NCI-H1694 treated with DMSO at 0.1 percent for 48 hours (cell line): ENCODE measurements around the gene GRAMD4.
A peak's percentile ranks its signal among the peaks of the same experiment; 100 is the strongest.

Experiments used
- DNase-seq: peaks from one replicate; lab custom pipeline; 2025; lab: John Stamatoyannopoulos, UW

Gene GRAMD4

DNA sequence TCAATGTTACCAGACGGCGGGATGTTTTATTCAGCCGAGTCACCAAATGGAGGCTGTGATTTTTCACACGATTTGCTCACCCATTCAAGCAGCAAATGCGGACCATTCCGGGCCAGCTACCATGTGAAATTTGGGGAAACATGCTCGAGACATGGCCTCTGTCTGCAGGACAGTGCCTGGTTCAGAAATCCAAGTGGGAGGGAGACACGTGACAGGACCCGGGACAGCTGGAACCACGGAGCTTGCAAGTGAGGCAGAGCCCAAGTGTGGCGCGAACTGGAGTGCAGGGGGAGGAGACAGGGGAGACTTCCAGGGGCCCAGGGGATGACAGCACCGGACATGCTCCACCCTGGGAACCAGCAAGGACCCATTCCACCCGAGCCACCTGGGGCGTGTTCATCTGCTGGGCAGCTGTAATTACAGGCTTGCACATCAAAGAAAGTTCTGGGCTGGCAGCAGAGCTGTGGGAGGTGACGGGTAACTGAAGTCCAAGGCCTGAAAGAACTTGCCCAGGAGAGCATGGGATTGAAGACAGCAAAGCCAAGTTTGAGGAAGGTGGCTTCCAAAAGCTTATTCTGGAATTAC is 101.4 kb downstream of the GRAMD4 start:
- no peak for DNase-seq

DNA sequence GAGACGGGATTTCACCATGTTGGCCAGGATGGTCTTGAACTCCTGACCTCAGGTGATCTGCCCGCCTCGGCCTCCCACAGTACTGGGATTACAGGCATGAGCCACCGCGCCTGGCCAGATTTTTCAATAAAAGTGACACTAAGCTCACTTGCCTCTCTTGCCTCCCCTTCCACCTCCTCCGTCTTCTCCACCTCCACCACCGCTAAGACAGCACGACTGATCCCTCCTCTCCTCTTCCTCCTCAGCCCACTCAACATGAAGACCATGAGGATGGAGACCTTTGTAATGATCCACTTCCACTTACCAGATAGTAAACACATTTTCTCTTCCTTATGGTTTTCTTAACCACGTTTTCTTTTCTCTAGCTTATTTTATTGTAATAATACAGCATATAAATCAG is 103.7 kb downstream of the GRAMD4 start:
- no peak for DNase-seq

- no peak for DNase-seq
Observed at GRCh38 chr22:46725096-46725495, 104.9 kb downstream of the GRAMD4 start.

DNA sequence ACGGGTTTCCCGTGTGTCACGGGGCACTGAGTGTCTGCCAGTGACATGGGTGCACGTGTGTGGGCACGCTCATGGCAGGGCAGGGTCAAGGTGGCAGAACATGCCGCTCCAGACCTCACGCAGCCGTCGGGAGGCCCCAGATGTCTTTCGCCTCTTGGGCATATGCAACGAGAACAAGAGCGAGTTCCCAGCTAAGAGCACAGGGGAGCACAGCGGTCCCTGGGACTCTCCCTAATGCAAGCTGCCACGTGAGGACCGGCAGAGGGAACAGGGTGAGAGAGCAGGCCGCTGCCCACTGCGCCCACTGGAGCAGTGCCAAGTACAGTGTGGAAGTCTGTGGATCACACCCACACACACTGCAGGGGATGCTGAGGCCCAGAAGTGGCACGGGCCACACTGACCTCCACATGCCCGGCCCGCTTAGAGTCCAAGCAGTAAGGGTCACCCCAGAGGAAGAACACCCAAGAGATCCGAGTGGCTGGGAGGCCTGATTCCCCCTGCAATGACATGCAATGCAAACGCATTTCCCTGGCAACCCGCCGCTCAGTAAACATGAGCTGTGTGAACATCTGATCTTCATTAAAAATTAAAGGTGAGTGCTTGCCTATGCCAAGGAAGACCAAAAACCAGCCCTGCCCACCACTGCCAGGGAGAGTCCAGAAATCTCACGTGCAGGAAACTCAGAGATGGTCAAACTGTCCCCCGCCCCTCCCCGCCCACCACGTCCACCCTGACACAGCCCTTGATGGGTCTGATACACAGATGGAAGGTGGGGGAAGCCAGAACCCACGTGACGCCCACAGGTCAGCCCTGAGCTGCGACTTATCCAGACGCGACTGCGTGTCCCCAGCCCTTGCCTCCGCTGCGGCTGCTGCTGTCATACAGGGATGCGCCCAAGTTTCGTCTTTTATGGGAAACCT is 106.1 kb downstream of the GRAMD4 start:
- DNase-seq, result peak; percentile 75

GRCh38 chr22:46726986-46727317 is 106.8 kb downstream of the GRAMD4 start:
- DNase-seq, result no peak

DNA sequence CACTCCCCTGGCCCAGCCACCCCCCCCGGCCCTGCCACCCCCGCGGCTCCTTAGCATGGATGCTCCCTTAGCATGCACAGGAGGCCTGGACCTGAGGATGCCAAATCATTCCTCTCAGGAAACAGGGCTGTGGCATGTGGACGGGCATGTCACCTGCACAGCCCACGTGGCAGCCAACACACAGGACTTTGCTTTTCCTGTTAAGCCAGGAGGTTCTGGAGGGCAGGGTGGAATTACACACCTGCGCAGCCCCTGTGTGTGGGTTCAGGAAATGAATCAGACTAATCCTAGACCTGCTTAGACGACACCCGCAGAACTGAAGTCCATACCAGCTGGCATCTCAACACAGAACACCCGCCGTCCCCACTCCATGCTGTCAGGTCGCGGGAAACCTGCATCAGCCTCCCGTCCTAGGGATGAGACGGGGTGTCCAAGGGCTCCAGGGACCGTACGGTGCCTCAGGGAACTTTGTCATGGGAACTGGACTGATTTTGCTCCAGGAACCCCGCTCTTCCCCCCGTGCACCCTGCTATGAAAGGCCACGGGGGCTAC is 107.7 kb downstream of the GRAMD4 start:
- DNase-seq, result no peak

- no peak for DNase-seq
Observed at GRCh38 chr22:46728470-46728869, 108.3 kb downstream of the GRAMD4 start.
